IPS DF 19.7 (cell line): Measurements from ENCODE around the gene GGA1.
"Not testable (repeated sequence)": the region's sequence is repeated elsewhere in the genome, so short reads cannot be mapped to it uniquely, and the experiment has no call there.

Experiments used
- DNase-seq: peaks from one replicate; pipeline ENCODE4 v3.0.0-alpha.2; 2013; ENCODE audit warnings: low read depth, low spot score

The GGA1 gene

GRCh38 chr22:37609240-37610152 is 862 bp downstream of the GGA1 start:
- no peak for DNase-seq

- DNase-seq, result not testable (repeated sequence)
Observed at GRCh38 chr22:37610153-37610475, 1.5 kb downstream of the GGA1 start.

GRCh38 chr22:37610480-37611129 is 2.0 kb downstream of the GGA1 start:
- no peak for DNase-seq

GRCh38 chr22:37611207-37611606 is 2.6 kb downstream of the GGA1 start:
- no peak for DNase-seq

DNA sequence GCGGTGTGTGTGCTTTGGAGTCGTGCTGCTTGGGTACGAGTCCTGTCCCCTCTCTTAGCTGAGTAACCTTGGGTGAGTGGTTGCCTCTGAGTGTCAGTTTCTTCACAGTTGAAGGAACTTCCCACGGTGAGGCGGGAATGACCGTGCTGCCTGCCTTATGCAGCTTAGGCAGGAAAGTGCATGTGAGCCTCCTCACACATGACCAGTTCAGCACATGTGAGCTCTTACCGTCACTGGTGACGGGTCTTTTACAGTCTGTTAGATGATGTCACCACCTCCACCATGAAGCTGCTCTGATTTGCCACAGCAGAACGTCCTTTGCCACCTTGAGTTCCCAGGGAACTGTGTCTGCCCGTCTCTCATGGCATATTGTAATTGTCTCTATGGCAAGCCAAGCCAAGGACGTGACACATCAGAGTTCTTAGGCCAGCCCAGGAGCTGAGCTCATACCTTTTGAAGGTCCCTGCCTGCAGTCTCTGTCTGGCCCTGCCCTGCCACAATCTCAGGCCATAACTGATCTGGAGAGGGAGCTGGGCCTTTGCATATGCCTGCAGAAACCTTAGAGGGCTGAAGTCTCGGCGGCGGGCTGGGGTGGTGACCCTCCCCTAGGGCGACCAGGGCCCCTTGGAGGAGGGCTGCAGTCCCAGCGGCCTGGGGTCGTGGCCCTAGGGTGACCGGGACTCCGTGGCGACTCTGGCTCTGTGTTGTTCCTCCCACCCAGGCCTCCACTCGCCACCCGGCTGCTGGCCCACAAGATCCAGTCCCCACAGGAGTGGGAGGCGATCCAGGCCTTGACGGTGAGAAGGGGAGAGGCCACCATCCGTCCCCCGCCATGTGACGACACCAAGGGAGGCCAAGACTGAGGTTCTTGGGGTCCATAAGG is 7.8 kb downstream of the GGA1 start:
- no peak for DNase-seq

GRCh38 chr22:37617431-37617830 is 8.8 kb downstream of the GGA1 start:
- no peak for DNase-seq

GRCh38 chr22:37618072-37618656 is 9.5 kb downstream of the GGA1 start:
- DNase-seq, result no peak

DNA sequence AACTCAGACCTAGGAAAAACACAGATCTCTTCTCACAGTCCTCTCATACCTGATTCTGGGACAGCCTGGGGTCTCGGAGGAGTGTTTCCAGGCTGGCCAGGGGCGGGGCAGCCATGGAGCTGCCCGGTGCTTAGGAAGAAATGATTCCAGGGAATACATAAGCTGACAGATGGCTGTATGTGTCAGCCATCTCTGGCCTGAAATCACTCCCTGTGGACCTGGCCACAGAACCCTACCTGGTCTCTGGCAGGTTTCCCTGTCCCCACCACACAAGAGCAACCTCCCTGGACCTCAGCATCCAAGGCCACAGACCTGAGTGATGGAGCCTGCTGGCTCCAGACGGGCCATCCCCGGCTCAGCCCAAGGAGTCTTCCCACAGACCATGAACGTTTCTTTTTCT is 10.0 kb downstream of the GGA1 start:
- no peak for DNase-seq

DNA sequence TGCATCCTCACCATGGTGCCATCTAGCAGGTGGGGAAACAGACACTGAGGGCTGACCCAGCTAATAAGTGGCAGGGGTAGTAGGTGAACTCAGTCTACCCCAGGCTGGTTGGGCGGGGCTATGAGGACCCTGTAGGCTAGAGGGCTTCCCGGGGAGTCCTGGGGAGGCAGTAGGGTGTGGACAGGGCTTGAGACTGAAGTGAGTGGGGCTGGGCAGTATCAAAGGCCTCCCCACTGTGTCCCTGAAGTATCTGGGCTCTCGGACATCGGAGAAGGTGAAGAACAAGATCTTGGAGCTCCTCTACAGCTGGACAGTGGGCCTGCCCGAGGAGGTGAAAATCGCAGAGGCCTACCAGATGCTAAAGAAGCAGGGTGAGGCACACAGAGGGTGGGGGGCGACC is 11.4 kb downstream of the GGA1 start:
- no peak for DNase-seq

GRCh38 chr22:37621352-37621860 is 12.8 kb downstream of the GGA1 start:
- DNase-seq, result no peak

DNA sequence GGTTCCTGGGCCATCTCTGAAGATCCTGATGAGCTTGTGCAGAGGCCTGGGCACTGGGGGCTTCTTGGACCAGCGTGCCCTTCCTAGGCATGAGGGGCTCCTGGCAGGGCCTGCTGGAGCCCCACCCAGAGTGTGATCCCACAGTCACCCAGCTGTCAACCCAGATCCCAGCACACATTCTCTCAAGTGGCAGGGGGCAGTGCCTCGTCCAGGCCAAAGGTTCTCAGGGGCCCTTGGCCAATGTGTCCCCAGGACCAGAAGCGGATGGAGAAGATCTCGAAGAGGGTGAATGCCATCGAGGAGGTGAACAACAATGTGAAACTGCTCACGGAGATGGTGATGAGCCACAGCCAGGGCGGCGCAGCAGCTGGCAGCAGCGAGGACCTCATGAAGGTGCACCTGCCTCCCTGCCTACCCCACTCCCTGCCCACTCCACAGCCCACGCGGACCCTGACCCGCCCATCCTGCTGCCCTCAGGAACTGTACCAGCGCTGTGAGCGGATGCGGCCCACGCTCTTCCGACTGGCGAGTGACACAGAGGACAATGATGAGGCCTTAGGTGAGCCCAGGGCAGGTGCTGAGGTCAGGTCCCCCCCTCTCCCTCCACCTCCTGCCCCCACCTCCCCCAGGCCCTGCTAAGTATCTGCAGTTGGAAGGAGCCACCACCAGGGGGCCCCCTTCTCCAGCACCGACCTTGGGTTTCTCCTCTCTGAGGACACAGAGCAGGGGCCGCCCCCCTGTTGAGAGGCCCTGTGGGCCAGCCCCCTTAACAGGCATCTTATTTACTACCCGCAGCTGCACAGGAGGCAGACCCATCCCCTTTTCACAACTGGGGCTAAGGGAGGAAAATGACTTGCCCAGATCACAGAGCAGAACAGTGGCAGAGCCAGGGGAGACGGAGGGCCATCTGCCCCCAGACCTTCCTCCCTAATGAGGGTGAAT is 14.7 kb downstream of the GGA1 start:
- no peak for DNase-seq

DNA sequence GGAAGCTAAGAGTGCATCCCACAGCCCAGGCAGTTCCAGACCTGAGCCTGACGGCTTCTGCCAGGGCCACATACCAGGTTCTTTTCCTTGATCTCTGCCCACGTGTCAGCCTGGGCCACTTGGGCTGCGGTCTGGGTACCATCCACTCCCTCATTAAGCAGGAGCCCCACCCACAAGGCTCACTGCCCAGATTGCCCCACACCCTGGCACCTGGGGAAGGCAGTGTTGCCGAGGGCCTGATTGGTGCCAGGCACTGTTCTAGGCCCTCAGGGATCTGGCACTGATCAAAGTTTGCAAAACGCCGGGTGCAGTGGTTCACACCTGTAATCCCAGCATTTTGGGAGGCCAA is 15.4 kb downstream of the GGA1 start:
- DNase-seq, result no peak

DNA sequence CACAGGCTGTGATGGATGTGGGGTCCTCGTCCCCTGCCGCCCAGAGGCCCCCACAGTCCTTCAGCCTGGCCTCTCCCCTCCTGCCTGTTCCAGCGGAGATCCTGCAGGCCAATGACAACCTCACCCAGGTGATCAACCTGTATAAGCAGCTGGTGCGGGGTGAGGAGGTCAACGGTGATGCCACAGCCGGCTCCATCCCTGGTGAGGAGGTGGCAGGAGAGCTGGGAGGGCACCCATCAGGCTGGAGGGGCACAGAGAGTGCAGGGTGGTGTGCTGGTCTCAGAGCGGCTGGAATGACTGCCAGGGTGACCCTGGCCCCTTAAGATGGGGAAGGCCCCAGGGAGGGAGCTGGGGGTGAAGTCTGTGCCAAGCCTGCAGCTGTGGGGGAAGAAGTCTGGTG is 16.2 kb downstream of the GGA1 start:
- no peak for DNase-seq

GRCh38 chr22:37625737-37626136 is 17.1 kb downstream of the GGA1 start:
- DNase-seq, result no peak

DNA sequence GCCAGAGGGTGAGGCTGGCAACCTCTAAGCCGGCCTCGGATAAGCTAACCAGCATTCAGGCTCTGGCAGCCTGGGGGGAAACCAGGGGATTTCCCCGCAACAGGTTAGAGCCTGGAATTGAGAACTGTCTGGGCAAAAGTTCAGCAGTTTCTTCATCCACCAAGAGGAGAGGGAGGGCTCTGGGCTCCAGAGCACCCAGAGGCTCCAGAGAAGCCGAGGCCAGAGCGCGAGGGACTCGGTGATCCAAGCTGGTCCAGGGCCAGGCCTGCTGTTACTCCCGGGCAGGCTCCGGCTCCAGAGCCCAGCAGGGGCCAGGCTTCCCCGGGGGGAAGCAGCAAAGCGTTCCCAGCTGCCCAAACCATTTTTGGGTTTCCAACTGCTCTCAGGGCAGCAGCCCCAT is 17.5 kb downstream of the GGA1 start:
- no peak for DNase-seq

- DNase-seq, result no peak
Observed at GRCh38 chr22:37626556-37627075, 18.0 kb downstream of the GGA1 start.

- no peak for DNase-seq
Observed at GRCh38 chr22:37627121-37627520, 18.5 kb downstream of the GGA1 start.

DNA sequence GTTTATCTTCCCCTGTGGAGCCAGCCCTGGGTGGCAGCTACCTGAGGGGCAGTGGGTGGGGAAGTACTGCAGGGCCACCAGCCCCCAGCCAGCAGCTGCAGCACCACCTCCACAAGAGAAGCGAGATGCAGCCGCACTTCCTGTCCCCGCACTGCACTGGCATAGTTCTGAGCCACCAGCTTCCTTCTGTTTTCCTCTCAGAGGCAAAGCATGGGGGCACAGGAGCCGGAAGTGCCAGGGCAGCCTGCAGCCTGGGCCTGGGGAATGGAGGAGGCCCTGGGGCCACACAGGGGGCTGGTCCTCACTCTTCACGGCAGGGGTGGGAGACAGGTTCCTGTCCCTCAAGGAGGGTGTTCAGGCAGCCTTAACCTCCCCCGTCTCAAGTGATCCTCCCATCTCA is 18.9 kb downstream of the GGA1 start:
- DNase-seq, result no peak

DNA sequence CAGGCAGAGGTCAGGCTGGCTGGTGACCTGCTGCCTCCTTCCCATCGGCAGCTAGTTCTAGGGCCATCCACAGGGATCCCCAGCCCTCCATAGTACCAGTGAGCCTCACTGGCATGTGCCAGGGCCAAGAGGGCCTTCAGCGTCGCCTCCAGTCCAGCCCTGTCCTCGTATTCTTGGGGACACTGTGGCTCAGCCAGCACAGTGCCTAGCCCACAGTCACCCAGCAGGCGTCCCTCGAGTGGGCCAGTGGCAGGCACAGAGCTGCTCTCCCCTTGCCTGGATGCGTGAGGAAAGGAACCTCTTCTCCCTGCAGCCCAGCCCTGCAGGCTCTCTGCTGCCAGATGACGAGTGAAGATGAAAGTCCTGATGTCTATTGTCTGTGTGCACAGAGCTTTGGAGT is 20.2 kb downstream of the GGA1 start:
- DNase-seq, result no peak

GRCh38 chr22:37629928-37630327 is 21.3 kb downstream of the GGA1 start:
- no peak for DNase-seq
